Activated T-helper 1 cell treated with Interleukin-2 at 50 U/mL for 16 hours (primary cell): ENCODE data around the gene ULBP3.
"Not testable (repeated sequence)": the region's sequence is repeated elsewhere in the genome, so short reads cannot be mapped to it uniquely, and the experiment has no call there.

Experiments
- DNase-seq: peaks from one replicate; pipeline ENCODE4 v3.0.0-alpha.2; 2020; ENCODE audit warnings: low read depth

Gene ULBP3

GRCh38 chr6:150015281-150016001 is 53.5 kb downstream of the ULBP3 start:
- not testable (repeated sequence) for DNase-seq

GRCh38 chr6:150014623-150015280 is 54.2 kb downstream of the ULBP3 start:
- DNase-seq, result not testable (repeated sequence)

- not testable (repeated sequence) for DNase-seq
These were observed 54.9 kb downstream of the ULBP3 start for GRCh38 chr6:150013785-150014622.

- not testable (repeated sequence) for DNase-seq
These were observed 55.8 kb downstream of the ULBP3 start for GRCh38 chr6:150012846-150013784.
